HPDE6-E6E7 (cell line): ENCODE measurements around the gene PKM.

ENCODE experiments used
- DNase-seq: peaks from one replicate; pipeline ENCODE4 v3.0.0; 2011; ENCODE audit warnings: missing footprints; ENCODE audit errors: extremely low spot score

The PKM gene

GRCh38 chr15:72155635-72156616, 75.1 kb downstream of the PKM start:
- DNase-seq = peak; percentile 69

- DNase-seq = peak; percentile 76
Observed at GRCh38 chr15:72155003-72155621, 75.9 kb downstream of the PKM start.

- no peak for DNase-seq
Observed at GRCh38 chr15:72154316-72154715, 76.7 kb downstream of the PKM start.

GRCh38 chr15:72153269-72154000, 77.6 kb downstream of the PKM start:
- DNase-seq = no peak
